ENCODE measurements around the gene GTF3C1.

Gene GTF3C1

DNA sequence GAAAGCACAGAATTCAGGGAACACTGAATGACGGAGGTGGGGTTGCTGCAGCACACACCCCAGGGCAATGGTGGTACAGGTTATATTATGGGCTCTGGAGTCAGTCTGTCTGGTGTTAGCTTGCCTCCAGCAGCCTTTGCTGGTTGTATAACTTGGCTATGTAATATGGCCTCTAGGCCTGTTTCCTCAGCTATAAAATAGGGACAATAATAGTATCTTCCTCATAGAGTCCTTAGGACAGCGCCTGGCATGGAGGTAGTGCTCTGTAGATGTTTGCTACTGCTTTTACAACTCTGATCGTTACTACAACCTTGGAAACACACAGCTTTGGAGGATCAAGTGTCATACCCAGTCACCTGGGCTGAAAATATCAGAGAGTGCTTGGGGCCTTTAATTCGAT, 31.5 kb downstream of the GTF3C1 start:
- FAIRE-seq = no peak

DNA sequence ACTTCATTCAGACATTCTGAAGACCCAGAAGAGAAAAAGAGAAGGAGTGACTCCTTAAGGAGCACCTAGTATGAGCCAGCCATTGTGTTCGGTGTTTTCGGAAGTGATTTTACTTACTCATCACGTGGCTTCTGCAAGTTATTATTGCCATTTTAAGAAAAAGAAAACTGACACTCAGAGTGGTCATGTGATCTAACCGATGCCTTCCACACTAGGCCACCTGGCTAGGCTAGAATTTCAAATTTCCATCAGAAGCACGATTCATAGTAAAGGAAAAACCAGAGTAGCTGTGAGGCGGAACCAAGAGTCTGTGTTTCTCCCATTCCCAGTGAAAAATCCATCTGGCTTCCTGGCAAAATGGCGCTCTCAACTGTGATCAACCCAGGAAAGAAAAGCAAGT, 32.0 kb downstream of the GTF3C1 start:
- no peak for FAIRE-seq

DNA sequence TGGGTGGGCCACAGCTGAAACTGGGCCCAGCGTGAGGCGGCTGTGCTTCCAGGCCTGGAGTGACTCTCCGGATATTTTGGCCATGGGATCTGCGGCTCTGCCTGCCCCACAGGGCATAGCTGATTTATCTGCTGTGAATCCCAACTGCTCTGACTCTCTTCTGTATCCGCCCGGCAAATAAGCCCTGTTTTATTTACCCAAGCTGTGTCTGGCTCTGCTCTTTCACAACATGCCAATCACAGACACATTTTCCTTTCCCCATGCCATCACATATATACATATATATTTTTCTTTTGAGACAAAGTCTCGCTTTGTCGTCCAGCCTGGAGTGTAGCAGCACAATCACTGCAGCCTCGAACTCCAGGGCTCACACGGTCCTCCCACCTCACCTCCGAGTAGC, 33.3 kb downstream of the GTF3C1 start:
- FAIRE-seq = no peak

DNA sequence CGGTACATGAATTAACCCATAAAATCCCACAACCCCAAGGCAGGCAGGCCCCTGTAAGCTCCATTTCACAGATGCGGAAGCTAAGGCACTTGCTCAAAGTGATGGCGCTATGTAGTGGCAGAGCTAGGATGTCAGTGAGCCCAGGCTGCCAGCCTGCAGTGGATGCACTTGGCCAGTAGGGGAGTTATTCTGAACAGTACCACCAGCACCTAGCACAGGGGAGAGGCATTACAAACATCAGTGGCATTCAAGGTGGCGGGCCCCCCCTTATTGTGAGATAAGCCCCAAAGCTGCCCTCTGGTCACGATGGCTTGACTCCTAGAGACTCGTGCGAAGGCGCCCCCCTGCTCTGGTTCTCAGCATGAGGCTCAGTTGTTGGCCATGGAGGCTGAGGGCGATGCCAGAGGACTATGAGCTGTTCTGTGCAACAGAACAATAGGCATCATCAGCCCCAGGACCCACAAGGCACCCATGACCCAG, 33.8 kb downstream of the GTF3C1 start:
- no peak for FAIRE-seq

DNA sequence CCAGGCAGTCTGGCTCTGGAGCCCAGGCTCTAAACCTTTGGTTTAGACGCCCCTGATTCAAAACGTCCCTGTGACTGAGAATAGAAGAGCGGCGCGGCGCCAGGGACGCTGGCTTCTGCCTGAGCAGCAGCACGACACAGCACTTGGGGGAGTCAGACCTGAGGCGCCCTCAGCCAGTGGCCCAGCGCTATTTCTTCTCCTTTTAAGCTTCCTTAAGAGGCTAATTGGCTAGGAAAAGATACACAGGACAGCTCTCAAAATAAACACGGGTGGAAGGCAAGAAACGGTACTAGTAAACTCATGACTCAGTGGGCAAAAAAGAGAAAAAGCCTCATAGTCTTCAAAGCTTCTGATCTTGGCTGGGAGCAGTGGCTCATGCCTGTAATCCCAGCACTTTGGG, 34.9 kb downstream of the GTF3C1 start:
- no peak for FAIRE-seq

DNA sequence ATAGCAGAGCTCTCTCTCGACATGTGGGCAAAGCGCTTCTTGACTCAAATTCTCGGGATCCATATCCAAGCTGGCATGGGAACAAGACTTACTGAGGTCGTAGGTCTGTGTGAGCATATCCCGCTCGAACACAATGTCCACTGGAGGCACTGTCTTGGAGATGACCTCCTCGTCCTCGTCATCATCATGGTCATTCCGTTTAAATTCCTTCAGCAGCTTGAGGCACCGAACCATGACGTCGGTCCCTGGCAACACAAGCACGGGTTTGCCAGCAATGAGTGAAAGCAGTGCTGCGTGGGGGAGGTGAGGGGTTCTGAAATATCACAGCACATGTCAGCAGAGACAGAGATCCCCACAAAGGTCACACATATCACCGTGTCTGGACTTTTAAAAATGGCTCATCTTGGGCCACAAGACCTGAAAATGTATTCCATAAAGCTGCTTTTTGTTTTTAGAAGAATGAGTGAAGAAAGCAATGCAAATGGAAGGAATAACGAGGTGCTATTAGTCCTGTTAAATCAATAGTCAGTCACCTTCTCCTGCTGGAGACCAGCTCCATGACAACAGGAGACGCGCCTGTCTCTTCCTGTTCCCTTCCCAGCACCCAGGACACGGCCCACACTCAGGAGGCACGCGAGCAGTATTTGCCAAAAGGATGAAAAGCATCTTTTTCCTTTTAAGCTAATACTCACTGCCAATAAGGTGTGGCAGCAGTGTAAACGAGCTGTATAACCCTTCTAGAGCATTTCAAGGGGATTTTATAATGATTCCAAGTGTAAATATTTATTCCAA, 37.9 kb downstream of the GTF3C1 start:
- FAIRE-seq = no peak

DNA sequence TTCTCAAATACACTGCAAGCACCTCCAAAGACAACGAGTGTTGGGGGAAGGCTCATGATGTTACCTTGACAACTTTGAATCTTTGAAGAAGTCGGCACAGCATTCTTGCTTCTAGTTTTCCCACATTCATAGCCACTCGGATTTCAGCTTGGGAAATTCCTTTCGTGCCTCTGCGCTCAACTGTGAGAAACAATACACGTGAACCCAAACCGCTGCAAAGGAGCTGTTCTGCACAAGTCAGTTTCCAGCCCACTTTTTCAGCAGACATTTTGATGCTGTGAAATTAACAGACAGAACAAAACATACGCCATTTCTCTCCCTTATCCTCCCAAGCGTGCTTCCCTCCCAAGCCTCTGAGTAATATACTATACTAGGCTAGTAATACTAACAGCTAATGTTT, 41.2 kb downstream of the GTF3C1 start:
- no peak for FAIRE-seq

DNA sequence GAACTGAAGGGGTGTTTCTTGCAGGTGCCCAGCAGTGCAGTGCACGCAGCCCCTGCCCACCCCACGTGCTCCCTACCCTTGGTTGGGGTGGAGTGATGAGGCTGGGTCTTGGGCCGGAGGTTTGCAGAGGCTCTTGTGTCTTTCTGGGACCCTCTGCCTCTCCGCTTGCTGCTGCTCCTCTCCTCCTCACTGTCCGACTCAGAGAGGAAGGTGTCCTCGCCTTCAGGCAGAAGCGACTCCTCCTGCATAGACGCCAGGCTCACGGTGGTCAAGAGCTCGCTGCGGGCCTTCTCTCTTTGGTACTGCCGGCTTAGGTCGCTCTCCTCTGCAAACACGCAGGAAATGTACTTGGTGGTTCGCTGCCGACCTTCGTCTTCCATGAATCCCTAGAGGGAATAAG, 42.9 kb downstream of the GTF3C1 start:
- FAIRE-seq = no peak

DNA sequence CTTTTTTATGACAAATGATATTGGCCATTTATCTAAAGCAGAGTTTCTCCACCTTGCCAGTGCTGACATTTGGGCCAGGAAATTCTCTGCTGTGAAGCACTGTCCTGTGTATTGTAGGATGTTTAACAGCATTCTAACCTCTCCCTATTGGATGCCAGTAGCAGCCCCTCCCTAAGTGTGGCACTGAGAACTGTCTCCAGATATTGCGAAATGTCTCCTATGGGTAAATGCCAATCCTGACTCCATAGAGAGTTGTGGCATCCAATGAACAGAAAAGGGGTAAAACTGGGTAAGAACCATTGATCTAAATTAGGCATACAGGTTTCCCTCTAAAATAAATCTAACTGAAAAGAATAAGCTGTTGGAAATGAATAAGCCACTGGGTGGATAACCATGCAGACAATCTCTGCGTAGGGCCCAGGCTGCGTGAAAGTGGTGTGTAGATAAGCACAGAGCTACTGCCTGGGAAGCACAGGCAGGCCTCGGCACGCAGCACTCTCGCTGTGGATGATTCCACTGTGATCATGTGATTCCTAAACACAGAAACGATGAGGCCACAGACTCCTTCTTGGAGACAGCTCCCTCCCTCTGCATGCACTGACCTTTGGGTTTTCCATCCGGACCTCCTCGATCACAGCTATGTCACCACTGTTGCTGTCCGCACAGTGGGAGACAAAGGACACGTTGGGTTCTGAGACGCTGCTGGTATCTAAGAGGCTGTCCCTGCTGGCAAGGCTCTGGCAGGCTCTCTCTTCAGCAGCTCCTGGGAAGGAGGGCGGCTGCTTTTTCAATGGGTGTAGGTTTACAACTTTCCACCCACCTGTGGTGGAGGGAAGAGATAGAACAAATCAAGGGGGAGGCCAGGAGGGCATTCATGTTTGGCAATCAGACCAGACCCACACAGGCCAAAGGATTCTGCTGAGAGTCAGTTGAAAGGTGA, 44.1 kb downstream of the GTF3C1 start:
- FAIRE-seq = no peak

DNA sequence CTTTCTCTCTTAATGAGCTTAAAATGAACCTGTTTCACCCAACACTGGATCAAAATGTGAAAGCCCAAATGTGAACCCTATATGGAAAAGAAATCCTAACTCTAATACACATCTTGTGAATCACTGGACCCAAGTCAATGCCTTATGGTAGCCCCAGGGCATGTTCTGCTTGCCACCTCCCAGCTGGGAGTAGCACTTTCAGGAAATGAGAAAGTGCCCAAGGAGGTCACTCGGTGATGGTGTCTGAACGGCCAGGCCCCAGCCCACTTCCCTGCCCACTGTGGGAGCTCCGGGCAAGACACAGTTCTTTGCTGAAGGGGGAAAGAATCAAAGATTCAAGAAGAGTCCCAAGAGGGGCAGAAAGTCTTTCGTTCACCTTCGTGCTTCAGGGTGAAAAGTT, 46.1 kb downstream of the GTF3C1 start:
- FAIRE-seq = no peak

DNA sequence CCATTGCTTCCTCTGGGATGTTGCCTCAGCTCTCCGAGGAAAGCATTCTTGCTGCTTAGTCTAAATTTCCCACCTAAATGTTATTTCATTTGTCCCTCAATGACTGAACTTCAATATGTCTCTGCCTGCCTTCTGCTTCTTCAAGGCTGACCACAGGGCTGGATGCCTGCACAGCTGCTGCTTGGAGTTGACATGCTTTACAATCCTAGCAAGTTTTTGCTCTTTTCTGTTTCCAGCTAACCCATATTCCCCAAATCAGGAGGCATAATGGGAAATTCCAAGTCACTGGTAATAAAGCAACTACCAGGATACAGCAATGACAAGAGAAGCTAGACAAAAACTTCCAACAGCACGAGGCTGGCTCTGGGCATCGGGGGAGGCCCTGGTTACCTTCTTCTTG, 48.9 kb downstream of the GTF3C1 start:
- no peak for FAIRE-seq

DNA sequence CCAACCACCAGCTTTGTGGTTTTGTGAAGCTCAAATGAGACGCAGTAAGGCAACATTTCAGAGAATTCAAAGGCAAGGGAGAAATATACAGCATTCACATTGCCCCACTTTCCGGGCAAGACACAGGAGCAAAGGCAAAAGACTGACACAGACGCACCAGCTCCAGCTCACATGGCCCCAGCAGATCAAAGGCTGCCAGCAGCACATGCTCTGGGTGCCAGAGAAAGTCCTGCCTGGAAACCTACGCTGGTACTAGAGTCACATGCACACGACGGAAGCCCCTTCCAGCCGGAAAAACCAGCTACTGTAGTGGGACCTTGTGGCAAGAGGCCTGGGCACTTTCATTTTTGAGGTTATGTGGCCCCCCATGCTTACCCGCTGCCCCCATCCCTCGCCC, 50.1 kb downstream of the GTF3C1 start:
- FAIRE-seq = no peak

DNA sequence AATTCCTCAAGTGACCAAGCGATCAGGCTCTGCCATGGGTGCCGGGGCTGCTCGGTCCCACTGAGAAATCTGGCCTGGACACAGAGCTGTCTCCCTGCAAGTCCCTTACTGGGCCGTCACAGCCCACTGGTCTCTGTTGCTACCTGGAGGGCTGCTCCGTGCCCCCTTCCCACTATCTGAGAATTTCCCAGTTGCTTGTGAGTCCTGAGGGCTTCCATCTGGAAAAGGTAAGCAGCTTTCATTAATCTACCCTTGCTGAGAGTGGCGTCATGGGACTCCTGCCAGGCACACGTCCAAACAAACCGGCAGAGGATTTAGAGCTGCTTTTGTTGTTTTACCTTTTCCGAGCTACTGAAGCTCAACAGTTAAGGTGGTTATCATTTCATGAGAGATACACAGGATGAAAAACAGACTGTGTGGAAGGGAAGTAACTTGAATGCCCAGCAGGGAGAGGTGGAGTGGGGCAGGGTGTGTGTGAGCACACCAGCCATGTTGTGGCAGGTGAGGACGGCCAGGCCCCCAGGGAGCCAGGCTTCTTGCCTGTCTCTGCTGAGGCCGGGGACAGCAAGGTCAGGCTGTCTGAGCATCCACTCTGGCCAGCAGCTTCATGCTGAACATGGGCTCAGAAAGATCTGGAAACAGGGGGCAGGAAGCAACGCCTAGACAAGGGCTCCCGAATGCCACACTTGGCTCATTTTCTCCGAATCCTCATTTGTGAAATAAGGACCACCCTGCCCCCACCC, 50.6 kb downstream of the GTF3C1 start:
- FAIRE-seq = no peak

DNA sequence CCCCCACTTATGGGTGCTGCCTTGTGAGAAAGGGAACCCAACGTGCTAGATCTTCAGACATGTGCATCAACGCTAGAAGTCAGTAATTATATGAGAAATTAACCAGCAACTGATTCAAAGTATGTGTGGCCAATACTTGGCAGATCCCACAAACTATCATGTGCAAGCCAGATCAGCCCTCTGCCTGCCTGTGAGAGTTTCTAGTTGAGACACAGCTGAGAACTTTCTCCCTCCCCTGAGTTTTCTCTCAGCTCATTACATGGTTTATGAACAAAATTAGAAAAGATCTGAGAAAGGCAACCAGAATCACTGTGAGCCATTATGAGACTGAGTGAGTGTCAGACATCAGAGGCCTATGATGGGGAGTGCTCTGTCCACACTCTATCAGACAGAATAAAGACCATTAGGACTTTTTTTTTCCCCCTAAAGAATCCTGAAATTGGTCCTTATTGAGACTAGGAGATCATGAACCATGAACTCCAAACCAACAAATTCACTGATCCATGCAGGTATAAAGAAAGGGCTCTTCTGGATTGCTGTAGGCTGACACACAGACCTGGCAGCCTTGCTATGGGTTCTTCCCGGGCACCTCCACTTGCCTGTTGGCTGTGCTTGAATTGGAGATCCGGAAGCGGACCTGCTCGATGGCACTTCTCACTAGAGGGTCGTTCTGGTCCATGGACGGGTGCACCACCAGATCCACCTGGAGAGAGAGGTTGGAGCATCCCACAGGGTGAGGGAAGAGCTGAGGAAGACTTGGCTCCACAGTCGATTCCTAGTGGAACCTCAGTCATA, 51.5 kb downstream of the GTF3C1 start:
- FAIRE-seq = no peak

DNA sequence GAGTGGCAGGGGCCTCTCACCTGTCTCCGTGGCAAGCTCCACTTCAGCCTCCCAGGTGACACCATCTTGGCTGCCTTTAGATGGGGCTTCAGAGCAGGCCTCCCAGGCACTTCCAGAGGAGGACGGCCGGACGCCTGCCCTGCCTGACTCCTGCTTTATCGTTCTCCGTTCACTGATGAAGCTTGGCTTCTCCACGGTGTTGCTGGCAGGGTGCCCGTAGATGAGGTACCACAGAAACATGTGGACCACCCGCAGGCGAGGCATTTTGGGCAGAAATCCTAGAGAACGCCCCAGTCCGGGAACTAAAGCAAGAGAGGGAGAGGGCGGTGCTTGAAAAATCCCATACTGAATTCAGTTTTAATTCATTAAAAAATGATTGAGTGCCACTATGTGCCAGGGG, 54.5 kb downstream of the GTF3C1 start:
- FAIRE-seq = no peak

DNA sequence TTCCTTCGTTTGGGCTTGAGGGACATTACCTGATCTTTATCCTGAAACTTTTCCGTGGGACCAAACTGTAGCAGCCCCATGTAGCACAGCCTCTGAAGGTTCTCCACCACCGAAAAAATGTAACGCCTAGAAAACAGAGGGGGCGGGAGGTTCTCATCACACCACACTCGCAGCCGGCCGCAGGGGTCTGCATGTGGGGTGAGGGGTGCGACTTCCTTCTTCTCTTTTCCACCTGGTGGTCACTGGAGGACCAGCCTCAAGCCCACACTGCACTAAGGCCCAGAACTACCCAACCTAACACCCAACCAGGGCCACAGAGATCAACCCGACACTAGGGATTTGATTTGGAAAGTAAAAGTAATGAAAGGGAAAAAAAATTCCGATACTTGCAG, 57.1 kb downstream of the GTF3C1 start:
- FAIRE-seq = no peak

DNA sequence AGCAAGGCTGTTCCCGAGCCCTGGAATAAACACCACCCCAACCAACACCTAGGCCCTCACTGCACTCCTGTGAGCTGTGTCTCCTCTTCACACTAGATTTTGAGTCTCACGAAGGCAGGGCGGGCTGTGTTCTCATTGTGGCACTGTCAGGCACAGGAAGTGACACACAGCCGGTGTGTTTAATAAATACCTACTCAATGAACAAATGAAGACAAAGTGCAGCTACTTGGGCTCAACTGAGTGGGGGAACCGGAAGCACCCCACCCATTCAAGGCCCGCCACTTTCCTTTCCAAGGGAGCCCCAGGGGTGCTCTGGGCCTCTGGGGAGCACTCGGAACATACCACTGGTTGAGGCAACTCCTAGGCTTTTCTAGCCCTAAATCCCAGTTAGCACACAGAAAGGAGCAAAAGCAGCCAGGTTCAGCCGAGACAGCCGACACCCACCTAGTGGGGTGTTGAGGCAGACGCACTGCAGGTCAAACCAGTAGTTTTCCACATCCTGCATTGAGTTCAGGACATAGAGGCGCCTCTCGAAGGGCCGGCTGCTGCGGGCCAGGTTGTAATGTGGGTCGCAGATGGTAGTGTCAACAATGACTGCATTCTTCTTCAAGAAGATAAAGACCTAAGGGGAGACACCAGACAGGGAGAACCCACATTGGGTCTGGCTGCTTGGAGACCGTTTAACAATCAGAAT, 57.7 kb downstream of the GTF3C1 start:
- no peak for FAIRE-seq

DNA sequence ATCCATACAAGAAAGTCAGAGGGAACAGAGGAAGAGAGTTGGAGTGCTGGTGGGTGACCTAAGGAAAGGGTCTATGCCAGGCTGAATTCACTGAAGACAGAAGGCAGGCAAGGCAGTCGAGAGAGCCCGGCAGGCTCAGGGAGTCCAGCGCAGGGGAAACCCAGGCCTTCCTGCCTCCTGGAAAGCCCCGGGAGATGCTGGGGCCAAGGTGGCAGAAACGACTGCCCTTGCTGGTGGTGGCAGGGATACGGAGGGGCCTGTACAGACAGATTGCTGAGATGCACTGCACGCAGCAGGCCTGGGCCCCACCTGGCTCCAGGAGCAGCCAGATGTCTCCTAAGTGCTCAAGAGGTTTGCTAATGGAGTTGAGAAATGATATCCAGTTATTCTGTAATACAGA, 59.8 kb downstream of the GTF3C1 start:
- no peak for FAIRE-seq

DNA sequence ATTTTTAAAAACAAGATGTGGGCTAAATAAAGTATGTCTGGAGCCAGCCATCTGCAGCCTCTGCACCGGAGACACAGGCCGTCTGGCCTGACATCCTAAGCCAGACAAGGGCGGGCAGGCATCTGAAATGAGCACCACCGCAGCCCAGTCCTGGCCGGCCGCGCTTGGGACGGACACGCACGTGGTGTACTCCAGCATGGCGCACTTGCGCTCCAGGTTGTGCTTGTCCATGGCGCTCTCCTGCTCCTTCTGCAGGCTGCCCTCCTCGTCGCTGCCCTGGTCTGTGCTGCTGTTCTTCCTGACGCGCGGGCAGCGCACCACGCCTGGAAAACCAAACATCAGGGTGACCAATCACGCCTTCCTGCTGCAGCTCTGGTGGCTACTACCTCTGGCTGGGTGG, 60.3 kb downstream of the GTF3C1 start:
- FAIRE-seq = no peak

DNA sequence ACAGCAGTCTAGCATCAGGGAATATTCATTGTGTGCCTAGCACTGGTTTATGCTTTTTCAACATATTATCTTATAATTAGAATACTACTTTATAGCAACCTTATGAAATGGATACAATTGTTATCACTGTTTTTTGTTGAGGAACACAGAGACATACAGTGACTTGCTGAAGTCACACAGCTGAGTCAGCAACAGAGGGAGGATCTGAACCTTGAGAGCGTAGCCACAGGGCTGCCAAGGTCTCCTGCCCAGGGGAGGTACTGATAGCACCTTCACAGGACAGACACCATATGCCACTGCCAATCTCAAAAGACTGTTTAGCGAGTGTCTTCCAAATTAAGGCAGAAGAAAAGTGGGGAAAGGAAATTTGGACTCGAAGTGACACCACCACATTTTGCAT, 63.0 kb downstream of the GTF3C1 start:
- FAIRE-seq = no peak

DNA sequence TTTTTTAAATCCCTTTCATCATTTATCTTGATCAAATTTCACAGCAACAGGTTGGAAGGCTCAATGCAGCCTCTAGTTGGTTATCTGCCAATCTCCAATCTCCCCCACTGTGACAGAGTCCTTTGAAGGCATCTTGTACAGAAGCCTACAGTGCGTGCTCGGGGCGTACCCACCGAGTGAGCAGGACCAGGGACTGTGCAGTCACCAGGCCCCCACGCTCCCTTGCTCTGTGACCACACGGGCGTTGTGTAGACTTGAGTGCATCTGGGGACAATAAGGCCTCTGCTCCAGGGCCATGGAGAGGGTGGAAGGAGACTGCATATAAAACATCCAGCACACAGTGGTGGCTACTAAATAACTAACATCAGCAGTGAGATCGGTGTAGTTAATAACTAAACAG, 63.4 kb downstream of the GTF3C1 start:
- FAIRE-seq = no peak

DNA sequence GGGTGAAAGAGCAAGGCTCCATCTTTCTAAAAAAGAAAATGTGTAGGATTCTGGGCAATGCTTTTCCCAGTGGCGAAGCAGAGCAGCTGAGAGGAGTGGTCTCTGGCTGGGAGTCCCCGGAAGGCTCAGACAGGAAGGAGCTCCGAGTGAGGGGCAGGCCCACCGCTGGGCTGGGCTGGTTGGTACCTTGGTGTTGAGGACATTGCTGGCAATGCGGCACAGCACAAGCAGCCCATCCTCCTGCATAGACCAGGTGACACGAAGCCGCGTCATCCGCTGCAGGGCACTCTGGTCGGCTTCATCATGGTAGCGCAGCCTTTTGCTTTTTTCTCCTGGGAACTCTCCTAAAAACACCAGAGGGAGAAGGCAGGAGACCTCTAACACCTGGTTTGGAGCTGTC, 63.9 kb downstream of the GTF3C1 start:
- FAIRE-seq = no peak
